ENCODE measurements around the gene PLAAT2.

Gene PLAAT2

DNA sequence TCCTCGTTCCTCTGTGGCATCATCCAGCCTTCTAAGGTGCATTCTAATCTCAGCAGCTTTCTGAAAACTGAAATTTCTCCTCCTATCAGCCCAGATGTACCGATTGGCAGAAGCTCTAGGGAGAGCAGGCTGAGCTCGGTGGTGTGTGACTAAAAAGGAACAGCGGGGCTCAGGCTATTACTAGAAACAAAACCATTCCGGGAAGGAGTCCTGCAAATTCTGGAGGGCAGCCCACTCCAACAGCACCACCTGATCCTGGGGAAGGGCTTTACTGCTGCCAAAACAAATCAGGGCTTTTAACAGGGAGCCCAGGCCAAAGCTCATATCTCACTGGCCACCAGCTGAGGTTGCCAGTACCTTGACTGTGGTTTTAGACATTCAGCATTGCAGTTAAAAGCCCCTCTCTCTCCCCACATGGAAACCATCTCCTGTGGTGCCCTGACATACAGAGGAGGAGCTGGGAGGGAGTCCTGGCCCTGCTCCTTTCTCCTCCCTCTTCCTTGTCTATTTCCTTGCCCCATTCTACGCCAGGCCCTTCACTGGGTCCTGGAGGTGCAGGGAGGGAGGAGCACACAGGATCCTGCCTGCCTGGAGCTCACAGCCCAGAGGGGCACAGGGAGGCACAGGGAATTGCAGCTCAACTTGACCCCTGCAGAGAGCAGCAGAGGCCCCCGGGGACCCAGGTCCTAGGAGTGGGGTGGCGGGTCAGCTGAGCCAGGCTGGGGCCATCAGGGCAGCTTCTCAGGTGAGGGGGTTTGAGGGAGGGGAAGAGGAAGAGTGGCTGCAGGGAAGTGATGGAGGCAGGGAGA lies 25.7 kb downstream of the PLAAT2 start:
- TF ChIP-seq PKNOX1 (IDR thresholded peaks at IDR 0.05) (no peak), FOXK2 (IDR thresholded peaks at IDR 0.05) (no peak), BHLHE40 (IDR thresholded peaks at IDR 0.05; ENCODE audit: borderline replicate concordance) (no peak), TARDBP (IDR thresholded peaks at IDR 0.05) (no peak), HDGF (IDR thresholded peaks at IDR 0.05; ENCODE audit: borderline replicate concordance) (no peak), NFRKB (IDR thresholded peaks at IDR 0.05) (no peak), SUZ12 (IDR thresholded peaks at IDR 0.05) (no peak), L3MBTL2 (conservative IDR thresholded peaks at IDR 0.05) (no peak), FOXA1 (IDR thresholded peaks at IDR 0.05) (no peak), LEF1 (IDR thresholded peaks at IDR 0.05; ENCODE audit: borderline replicate concordance) (no peak), SP1 (IDR thresholded peaks at IDR 0.05) (no peak)
- ChIA-PET POLR2A (no interaction called here), CTCF (interaction anchor here (1.0 kb wide), 1 partner anchor 58 kb away, joined by 4 read pairs; no protein-coding TSS in a partner anchor)
- DNase-seq (ENCODE audit: extremely low spot score): no peak

DNA sequence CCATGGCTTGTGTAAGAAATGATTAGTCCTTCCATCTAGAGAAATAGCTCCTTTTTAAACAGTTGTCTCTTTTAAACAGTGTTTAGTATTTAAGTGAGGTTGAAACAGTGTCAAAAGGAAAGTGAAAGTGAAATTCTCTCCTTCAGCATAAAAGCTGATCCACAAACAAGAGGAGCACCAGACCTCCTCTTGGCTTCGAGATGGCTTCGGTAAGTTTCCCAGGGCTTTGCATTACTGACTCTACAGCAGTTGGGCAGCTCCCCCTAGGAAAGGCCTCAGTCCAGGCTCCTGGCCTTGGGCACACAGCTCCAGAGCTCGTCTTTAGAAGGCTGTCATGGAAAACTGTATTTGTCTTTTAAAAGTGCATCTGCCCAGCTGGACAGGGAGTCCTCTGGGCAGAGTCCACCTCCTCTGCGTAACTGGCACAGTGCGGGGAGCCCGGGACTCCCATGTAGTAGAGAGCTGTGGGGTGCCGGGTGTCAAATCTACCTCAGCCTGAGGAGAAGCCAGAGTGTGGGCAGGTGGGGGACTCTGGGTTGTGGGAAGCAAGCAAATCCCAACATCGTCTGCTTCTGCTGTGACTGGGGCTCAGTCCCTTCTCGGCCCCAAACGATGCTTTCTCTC lies 26.4 kb downstream of the PLAAT2 start, which contains the start of gene PLAAT4:
Gene PLAAT4, plus strand, starts transcription at position 140 of the 624 bp plus-strand sequence. Its CDS starts 61 bp downstream, at position 201.
- DNase-seq (ENCODE audit: extremely low spot score): no peak
- ChIA-PET POLR2A (no interaction called here), CTCF (interaction anchor here (0.7 kb wide), 1 partner anchor 74 kb away, joined by 4 read pairs; no protein-coding TSS in a partner anchor)
- TF ChIP-seq SUZ12 (IDR thresholded peaks at IDR 0.05) (no peak), TARDBP (IDR thresholded peaks at IDR 0.05) (no peak), BHLHE40 (IDR thresholded peaks at IDR 0.05; ENCODE audit: borderline replicate concordance) (no peak), FOXK2 (IDR thresholded peaks at IDR 0.05) (no peak)

- ChIA-PET POLR2A (no interaction called here), CTCF (no interaction called here)
- TF ChIP-seq ARNT (IDR thresholded peaks at IDR 0.05): no peak
- no peak for TF ChIP-seq FOXA1 (IDR thresholded peaks at IDR 0.05)
- no peak for TF ChIP-seq L3MBTL2 (conservative IDR thresholded peaks at IDR 0.05)
- TF ChIP-seq SP1 (IDR thresholded peaks at IDR 0.05): no peak
- TF ChIP-seq ZNF384 (IDR thresholded peaks at IDR 0.05): no peak
- no peak for TF ChIP-seq FOXM1 (IDR thresholded peaks at IDR 0.05; ENCODE audit: borderline replicate concordance)
- no peak for DNase-seq (ENCODE audit: extremely low spot score)
Measured at GRCh38 chr11:63535734-63536133, 27.4 kb downstream of the PLAAT2 start.

DNA sequence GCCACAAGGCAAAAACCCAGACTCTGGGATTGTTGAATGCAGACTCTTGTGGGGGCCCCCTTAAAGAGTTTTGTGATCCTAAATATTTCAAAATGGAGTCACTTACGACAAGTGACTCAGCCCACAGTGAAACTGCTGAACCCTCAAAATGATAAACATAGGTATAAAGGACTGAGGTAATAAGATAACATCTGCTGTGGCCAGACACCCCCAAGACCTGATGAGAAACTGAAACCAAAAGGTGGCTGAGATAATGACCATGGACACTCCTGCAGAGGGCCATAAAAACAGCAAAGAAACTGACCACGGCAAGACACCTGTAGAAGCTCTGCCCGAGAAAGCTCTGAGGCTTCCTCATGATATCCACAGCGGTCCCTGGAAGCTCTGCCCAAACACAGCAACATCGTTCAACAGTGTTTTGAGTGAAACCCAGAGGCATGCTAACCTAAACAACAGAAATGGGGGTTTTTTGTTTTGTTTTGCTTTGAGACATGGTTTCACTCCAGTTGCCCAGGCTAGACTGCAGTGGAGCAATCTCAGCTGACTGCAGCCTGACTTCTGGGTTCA lies 28.2 kb downstream of the PLAAT2 start:
- TF ChIP-seq BHLHE40 (IDR thresholded peaks at IDR 0.05; ENCODE audit: borderline replicate concordance) (no peak), FOXA1 (IDR thresholded peaks at IDR 0.05) (no peak), LEF1 (IDR thresholded peaks at IDR 0.05; ENCODE audit: borderline replicate concordance) (no peak), FOXM1 (IDR thresholded peaks at IDR 0.05; ENCODE audit: borderline replicate concordance) (no peak), TARDBP (IDR thresholded peaks at IDR 0.05) (no peak), ARNT (IDR thresholded peaks at IDR 0.05) (no peak), ELF4 (IDR thresholded peaks at IDR 0.05) (no peak), PKNOX1 (IDR thresholded peaks at IDR 0.05) (no peak), HDGF (IDR thresholded peaks at IDR 0.05; ENCODE audit: borderline replicate concordance) (no peak), L3MBTL2 (conservative IDR thresholded peaks at IDR 0.05) (no peak), CTBP1 (IDR thresholded peaks at IDR 0.05; ENCODE audit: borderline replicate concordance) (no peak), NFRKB (IDR thresholded peaks at IDR 0.05) (no peak), SUZ12 (IDR thresholded peaks at IDR 0.05) (no peak)
- ChIA-PET CTCF (no interaction called here), POLR2A (no interaction called here)
- DNase-seq (ENCODE audit: extremely low spot score): no peak

DNA sequence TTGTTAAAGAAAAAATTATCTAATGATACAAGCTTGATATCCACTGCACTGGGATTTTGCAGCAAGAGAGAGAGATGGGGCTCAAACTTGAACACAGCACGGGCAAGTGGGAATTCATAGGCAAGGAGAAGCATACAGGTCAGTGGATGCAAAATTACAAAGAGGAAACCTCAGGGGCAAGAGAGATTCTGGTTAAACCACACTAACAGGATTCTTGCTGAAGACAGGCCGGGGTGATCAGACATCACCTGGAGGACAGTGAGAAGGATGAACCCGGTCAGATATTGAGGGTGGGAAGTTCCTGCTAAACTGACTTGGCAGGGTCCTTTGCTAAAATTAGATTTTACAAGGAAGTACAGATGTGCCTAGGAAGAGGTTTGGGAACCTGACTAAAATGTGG lies 29.1 kb downstream of the PLAAT2 start:
- TF ChIP-seq PKNOX1 (IDR thresholded peaks at IDR 0.05) (no peak), ELF4 (IDR thresholded peaks at IDR 0.05) (no peak), SUZ12 (IDR thresholded peaks at IDR 0.05) (no peak), HDGF (IDR thresholded peaks at IDR 0.05; ENCODE audit: borderline replicate concordance) (no peak), NFRKB (IDR thresholded peaks at IDR 0.05) (no peak), ARNT (IDR thresholded peaks at IDR 0.05) (no peak)
- CTCF ChIA-PET: interaction anchor here (1.1 kb wide), 1 partner anchor 26 kb away, joined by 3 read pairs; no protein-coding TSS in a partner anchor
- POLR2A ChIA-PET: no interaction called here
- DNase-seq (ENCODE audit: extremely low spot score): no peak

- CTCF ChIA-PET: interaction anchor here (1.1 kb wide), 1 partner anchor 25 kb away, joined by 3 read pairs; no protein-coding TSS in a partner anchor
- DNase-seq (ENCODE audit: extremely low spot score): no peak
- TF ChIP-seq L3MBTL2 (conservative IDR thresholded peaks at IDR 0.05) (no peak), ARNT (IDR thresholded peaks at IDR 0.05) (no peak), SUZ12 (IDR thresholded peaks at IDR 0.05) (no peak), PKNOX1 (IDR thresholded peaks at IDR 0.05) (no peak), TARDBP (IDR thresholded peaks at IDR 0.05) (no peak), FOXM1 (IDR thresholded peaks at IDR 0.05; ENCODE audit: borderline replicate concordance) (no peak), SP1 (IDR thresholded peaks at IDR 0.05) (no peak), CTBP1 (IDR thresholded peaks at IDR 0.05; ENCODE audit: borderline replicate concordance) (no peak)
- POLR2A ChIA-PET: no interaction called here
Measured at GRCh38 chr11:63532799-63533475, 30.2 kb downstream of the PLAAT2 start.

Measured in HEK293T (cell line).